ENCODE measurements around the gene TSEN15.
"Not testable (repeated sequence)": the region's sequence is repeated elsewhere in the genome, so short reads cannot be mapped to it uniquely, and the experiment has no call there.

TSEN15 gene

DNA sequence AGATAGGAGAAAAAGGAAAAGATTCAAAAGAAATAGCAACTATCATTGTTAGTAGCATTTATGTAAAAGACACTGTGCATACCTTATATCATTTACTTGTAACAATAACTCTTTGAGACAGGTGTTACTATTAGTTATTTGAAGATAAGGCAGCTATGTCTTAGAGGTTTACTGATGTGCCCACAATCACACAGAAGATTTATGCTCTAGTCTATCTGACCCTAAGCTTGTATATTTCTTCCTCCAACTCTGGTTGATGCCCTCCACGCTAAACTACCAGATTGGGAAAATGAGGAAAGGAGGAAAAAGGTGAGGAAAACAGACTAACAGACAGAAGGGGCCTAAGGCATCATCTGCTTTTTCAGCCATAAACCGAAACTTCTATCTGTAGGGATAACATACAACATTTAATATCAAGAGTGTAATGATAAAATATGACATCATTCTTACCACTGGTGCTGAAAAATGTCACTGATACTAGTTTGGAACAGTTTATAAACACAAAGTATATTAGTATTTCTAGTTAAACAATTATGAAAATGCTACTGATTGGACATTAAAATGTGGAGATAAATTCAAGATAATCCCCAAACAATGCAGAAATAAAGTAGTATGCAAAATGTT, 19.1 kb upstream of the TSEN15 start:
- DNase-seq, result no peak

DNA sequence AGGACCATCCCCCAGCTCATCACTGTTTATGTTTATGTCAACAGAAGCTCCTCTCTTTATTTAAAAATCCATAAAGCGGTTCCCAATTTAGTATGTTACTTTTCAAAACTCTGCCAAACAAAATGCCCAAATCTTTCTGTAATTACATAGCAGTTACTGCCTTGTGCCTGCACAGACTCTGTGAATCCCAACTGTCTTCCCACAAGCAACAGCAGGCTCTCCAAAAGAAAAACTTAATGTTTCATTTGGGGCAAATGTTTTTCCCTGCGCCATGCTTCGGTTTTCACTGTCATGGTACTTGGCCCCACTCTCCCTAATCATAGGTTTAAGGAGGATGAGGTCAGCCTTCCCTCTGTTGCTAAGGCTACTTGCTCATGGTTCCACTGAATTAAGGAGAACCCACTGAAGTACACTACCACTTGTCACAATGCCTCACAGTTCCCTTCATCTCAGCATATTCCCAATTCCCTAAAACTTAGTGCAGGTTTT, 18.6 kb upstream of the TSEN15 start:
- DNase-seq, result no peak

DNA sequence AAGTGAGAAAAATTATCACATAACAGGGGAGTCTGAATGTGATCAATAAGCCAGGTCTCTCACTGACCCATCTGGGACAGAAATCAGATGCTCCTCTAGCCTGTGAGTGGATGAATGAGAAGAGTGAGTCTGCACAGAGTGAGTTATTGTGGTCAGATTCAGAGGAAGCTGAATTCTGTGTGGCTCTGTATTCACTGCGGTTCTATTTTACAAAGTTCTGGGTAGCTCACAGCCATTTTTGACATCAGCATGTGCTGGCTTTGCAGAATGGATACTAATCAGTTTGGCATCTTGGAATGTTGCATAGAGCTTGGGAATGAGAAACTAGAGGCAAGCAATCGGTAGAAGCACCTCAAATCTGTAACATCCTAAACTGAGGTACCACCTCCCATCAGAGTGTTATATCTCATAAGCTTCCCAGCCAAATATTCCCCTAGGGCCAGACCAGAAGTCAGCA, 17.8 kb upstream of the TSEN15 start:
- DNase-seq, result no peak

DNA sequence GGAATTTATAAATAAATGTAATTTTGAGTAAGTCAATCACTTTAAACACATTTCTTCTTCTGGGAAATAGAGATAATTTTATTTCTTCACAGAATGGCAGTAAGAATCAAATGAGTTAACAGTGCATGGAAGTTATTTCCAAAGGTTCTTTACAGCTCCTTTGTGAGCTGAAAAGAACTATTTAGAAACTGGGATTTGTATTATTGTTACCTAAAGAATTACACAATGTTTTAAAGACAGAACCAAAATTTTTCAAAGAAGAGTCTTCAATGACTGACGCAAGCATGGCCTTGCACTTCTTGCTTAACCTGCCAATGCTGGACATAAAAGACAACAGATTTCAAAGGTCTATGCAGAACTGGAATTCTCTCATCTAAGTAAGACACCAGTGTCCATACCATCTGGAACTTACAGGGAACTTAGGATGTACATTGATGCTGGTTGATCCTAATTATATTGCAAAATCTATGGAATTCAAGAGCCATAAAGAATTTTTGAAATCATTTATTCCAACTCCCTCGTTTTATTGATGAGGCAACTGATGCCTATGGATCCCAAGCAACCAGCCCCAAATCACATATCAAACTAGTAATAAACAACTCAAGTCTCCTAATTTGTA, 16.7 kb upstream of the TSEN15 start:
- DNase-seq, result no peak

DNA sequence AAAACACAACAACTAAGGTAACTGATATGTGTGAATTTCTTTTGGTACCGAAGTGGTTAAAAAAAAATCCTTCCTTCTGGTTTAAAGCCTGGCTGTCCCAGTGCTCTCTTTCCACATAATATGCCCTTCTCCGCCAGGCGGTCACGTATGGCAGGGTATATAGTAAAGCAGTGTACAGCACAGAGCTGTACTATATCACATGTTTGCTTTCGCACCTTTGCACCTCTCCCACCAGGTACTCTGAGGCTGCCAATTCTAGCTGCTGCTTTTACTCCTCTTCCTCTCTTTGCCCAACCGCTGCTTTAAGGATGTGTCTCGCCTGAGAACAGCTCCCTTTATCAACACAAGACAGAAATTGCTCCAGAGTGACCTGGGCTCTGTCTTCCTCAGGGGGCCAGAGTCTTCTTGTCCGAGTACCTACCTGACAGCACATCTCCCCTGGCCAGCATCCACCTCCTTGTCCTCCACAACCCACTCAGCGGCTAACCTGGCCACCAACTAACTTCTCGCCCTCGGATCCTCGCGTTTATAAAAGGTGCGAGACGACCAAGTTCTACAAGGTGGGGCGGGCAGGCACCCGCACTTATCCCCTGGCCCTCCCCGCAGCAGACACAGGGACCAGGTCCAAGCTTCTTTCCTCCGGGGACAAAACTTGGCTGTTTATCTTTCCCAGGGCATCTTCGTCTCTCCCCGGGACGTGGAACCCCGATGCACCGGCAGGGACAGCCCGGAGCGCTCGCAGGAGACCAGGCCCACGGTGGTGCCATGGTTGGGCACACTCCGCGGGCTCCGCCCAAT, 15.6 kb upstream of the TSEN15 start:
- DNase-seq, result no peak

DNA sequence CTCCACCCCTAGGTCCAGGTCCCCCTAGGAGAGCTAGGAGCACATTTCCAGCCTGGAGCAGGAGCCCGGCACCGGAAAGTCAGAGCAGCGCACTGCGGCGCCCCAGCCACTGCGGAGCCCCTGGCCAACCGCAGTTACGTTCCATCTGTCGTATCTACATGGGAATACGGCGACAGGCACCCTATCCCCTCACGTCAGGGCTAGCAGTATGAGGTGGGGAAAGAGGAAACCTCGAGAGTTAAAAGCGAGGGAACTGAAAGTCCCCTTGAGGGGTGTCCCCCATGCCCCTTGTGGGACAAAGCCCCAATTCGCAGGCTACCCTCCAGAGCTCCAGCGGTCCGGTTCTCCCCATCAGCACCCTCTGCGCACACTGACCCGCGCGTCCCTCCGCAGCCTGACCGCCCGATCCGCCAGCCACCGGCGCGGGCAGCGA, 15.0 kb upstream of the TSEN15 start:
- no peak for DNase-seq

DNA sequence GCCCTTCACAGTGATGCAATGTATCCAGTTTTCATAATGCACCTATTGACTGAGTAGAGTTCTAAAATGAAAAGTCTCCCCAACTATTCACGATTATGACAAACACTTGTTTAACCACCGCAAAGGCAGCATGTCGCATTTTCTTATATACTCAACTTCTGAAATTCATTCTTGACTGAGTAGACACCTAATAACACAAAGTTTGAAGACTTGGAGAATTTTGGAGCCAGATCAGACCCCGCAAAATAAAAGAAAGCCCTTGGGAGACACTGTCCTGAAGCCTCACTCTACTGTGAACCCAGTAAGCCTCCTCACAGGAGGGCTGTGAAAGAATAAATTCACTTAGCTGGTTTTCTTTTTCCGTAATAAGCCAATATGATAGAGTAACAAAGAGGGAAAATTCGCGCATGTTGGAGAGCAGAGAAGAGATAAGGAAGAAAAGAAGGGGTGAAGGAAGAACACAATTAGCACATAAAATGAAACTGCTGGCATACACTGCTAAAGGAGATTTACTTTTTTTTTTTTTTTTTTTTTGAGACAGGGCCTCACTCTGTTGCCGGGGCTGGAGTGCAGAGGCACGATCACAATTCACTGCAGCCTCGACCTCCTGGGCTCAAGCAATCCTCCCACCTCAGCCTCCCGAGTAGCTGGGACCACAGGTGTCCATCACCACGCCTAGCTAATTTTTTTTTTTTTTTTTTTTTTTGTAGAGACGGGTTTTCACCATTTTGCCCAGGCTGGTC, 13.5 kb upstream of the TSEN15 start:
- no peak for DNase-seq

DNA sequence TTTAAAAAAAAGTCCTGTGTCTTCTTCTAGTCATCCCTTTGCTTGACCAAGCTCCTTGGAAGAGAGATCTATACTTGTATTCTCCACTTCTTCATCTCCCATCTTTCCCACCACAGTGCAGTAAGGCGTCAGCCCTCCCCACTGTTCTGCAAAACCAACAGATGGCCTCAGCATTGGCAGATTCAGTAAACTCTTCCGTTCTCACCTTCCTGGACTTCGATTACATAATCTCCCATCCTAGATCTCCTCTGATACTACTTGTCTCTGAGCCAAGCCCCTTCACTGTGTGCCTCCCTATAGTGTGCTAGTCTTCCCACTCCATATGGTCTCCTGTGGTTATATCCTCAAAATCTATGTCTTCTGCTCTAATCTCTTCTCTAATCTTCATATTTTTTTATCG, 12.4 kb upstream of the TSEN15 start:
- DNase-seq, result no peak

DNA sequence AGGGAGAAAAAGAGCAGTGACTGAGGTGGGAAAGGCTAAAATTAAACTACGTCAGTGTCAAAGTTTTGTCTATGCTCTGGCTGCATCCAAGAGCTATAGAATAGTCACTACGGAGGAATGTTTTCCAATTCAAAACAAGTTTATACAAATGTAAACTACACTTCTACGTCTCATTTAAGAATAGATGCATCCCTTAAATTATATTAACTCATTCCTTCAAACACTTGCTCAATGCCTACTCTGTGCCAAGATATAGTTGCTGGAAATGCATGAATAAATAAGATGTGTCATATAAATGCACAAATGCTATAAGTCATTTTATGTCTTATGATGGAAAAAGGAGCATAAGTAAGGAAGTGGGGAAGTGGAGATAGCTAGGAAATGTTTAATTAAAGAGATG, 9.8 kb upstream of the TSEN15 start:
- no peak for DNase-seq

DNA sequence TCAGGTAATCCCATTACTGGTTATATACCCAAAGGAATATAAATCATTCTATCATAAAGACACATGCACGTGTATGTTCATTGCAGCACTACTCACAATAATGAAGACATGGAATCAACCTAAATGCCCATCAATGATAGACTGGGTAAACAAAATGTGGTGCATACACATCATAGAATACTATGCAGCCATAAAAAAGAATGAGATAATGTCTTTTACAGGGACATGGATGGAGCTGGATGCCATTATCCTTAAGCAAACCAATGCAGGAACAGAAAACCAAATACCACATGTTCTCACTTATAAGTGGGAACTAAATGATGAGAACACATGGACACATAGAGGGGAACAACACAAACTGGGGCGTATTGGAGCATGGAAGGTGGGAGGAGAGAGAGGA, 8.2 kb upstream of the TSEN15 start:
- DNase-seq, result not testable (repeated sequence)

DNA sequence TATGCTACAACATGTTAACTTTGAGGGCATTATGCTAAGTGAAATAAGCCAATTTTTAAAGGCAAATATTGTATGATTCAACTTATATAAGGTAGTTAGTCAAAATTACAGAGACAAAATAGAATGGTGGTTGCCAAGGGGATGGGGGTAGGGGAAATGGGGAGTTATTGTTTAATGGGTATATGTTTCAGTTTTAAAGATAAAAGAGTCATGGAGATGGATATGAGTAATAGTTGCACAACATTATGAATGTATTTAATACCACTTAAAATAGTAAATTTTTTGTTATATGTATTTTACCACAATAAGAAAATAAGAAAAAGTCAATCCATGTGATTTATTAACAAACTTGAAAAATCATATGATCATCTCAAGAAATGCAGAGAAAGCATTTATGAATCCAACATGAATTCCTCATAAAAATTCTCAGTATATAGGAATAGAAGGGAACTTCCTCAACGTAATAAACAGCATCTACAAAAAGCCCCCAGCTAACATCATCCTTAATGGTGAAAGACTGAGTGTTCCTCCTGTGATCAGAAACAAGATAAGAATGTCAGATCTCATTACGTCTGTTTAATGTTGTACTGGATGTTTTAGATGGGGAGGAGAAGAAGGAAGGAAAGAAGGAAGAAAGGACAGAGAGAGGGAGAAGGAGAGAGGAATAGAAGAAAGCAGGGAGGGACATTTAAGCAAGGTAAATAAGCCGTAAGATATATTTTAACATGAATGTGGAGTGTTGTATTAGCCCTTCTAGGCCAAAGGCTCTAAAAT, 6.7 kb upstream of the TSEN15 start:
- no peak for DNase-seq

DNA sequence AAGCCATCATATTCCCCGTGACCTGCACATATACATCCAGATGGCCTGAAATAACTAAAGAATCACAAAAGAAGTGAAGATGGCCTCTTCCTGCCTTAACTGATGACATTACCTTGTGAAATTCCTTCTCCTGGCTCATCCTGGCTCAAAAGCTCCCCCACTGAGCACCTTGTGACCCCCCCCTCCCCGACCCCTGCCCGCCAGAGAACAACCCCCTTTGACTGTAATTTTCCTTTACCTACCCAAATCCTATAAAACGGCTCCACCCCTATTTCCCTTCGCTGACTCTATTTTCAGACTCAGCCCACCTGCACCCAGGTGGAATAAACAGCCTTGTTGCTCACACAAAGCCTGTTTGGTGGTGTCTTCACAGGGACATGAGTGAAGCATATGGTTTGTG, 4.0 kb upstream of the TSEN15 start:
- DNase-seq, result not testable (repeated sequence)

DNA sequence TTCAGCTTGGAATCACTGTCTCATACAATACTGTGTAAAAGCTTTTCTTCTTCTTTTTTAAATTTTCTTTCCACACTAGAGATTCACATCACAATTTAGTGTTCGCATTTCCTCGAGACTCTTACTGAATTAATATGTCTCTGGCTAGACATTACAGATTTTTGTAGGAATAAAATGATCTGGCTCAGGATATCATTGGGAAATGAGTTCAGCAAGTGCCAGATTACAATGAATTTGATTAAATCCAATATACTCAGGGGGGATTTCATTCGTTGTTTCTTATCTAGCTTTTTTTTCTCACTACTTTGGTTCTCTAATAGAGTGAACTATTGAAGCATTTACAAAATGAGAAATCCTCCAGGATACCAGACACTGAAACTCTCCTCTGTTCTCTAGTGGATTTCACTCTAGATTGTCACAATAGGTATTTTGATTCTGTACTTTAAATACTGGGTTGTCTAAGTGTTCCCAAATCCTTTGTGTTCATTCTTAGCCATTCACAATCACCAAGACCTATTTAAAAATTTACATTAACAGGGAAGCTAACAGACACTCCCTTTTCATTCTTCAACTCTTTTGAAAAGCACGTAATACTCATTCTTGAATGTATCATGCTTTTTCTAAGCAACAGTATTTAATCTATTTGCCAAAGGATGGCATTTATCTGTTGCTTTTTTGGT, 2.8 kb upstream of the TSEN15 start:
- DNase-seq, result no peak

DNA sequence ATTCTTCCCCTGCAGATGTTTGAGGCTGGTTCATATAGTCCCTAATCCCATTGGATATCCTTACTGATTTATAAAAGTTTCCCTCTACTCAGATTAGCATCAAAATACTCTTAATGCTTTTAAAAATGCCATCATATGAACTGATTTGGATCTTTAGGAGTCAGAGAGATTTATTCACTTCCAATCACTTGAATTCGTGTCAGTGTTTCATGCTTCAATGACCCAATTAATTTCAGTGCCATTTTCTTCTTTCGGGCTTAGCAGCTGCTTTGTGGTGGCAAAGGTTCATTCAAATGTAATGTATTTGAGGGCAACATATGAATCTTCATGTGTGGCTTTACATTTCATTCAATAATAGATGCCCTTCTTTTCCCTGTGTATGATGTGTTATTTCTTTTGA, 2.2 kb upstream of the TSEN15 start:
- no peak for DNase-seq

DNA sequence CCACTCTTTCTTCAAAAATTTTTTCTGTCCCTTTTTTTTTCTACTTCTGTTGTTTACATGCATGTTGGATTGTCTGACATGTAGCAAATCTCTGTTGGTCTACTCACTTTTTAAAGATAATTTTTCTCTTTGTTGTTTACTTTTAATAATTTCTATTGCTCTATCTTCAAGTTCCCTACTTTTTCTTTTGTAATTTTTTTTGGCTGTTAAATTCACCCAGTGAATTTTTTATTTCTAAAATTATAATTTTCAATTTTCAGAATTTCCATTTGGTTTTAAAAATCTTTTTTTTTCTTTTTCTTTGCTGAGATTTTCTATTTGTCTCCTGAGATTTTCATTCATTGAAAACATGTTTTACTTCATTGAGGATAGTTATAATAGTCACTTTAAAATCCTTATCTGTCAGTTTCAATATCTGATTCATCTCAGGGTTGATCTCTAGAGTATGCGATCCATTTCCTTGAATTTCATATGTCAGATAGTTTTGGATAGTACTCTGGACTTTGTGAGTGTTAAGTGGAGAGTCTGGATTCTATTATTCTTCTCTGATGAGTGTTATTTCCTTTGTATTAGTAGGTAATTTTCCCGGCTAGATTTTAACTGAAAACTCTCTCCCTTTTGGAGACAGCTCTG, 1.6 kb upstream of the TSEN15 start:
- DNase-seq, result no peak

DNA sequence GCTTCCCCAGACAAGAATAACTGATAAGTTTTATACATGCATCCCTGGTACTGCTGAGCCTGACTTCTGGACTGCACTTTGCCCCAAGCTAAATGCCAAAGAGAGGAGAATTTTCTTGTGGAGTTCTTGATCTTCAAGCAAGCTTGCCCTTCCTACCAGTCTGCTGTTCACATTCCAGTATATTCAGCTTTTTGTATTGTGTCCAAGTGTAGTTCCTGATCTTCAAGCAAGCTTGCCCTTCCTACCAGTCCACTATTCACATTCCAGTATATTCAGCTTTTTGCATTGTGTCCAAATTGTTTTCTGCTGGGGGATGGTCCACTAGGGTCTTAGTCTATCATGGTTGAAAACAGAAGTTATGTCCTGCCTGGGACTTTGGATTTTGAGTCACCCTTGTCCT, 894 bp upstream of the TSEN15 start:
- no peak for DNase-seq

DNA sequence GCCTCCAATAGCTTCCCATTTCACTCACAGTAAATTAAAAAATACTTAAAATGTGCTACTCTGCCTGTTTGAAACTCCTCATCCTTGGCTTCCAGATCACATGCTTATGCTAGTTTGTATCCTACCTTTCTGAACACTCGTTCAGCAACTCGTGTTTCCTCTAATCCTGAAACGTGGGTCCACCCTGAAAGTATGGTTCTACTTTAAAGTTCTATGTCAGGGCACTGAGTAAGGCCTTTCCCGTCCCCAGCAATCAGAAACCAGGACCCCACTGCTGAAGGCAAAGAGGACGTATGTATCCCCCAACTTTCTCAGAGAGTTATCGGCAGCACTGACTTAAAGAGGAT, 419 bp upstream of the TSEN15 start:
- DNase-seq, result no peak

DNA sequence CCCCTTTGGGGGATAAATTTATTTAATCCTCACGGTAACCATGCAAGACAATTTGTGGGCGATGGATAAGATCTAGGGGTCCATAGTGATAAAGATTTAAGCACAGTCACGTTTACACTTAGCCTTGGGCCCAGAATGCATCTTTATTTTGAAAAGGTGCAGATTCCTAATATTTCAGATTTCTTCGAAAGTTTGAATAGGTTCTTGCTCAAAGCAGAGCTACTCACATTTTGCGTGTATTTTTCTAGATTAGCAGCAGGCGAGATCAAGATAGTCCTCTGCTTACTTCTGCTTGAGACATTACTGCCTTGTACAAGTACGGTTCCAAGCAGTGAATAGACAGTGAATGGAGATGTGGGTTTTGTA, 647 bp downstream of the TSEN15 start:
- no peak for DNase-seq

DNA sequence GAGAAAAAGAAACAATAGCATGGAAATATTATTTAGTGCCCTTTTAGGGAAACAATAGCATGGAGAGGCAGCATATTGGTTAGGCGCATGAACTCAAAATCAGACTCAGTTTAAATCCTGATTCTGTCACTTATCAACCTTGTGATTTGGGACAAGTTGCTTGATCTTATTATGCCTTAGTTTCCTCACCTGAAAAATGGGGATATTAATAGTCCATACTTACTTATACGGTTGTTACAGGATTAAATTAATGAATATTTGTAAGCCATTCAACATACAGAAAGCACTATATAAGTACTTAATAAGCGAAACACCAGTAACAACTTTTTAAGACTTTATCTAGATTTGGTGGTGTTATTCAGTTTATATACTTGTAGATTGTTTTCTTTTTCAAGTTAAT, 1.2 kb downstream of the TSEN15 start:
- DNase-seq, result no peak

DNA sequence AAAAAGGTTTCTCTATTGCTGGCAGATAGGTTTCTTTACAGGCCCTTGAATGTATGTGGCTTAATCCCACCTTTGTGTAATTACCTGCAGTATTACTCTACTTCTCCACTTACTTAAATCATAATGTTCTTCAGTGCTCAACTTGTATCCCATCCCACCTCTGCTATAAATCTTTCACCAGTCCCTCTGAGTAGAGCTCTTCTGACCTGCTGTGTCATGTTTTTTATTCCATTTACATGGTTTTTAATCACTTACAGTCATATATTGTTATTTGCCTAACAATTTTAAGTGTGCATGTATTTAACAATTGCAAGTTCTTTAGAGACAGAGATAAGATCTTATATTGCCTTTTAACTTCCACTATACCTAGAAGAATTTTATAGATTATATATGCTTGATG, 2.4 kb downstream of the TSEN15 start:
- DNase-seq, result no peak

DNA sequence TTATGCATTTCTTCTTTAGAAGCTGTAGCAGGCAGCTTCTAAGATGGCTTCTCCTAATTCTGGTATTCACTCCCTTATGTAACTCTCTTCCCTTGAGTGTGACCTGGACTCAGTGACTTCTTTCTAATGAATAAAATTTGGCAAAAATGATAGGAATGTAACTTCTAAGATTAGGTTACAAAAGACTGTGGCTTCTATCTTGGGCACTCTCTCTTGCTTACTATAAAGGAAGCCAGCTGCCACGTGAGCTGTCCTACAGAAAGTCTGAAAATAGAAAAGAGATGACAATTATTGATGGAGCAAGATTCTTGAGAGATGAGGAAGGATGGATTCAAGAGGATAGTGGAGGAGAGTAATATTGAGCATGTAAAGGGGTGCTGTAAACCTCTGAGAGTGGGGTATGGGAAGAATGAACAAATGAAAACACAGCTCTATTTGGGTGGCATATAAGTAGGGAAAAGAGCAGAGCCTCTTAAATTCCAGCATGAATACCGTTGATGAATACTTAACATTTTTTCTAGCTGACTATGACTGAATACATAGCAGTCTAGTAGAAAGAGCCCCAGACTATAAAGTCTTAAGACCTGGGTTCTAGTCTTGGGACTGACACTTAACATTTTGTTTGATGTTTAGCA, 5.5 kb downstream of the TSEN15 start:
- no peak for DNase-seq

Measured in NCI-H1436 (cell line).